Upper lobe of left lung (tissue), 6 donors: ENCODE data around the gene CCDC51. TPM values are rescaled to one million over a fixed set of nuclear protein-coding genes. Genes with fewer than 3 reads are reported as not detected.

Experiments
- ATAC-seq, 2 donors: fragments of 200-7000 bp; cut with Tn5 transposase; one replicate each; pipeline ENCODE4 v1.9.1; 2022; ENCODE audit warnings: mild to moderate bottlenecking in 2 of 2, moderate library complexity in 2 of 2; ENCODE audit not compliant: low FRiP score in 2 of 2
- DNase-seq, 2 donors: peaks; one replicate each; pipeline ENCODE4 v3.0.0-alpha.2; 2019 to 2020
- H3K27ac ChIP-seq, 4 donors: fragments of 200-600 bp; sonication (generic); one replicate each; pipeline ENCODE4 v1.5.1; 2016 to 2019
- H3K27me3 ChIP-seq, 4 donors: fragments of 200-600 bp; sonication (generic); one replicate each; pipeline ENCODE4 v1.5.1; 2017 to 2019
- H3K36me3 ChIP-seq, 4 donors: fragments of 200-600 bp; sonication (generic); one replicate each; pipeline ENCODE4 v1.5.1; 2016 to 2019
- H3K4me1 ChIP-seq, 4 donors: fragments of 200-600 bp; sonication (generic); one replicate each; pipeline ENCODE4 v1.5.1; 2018 to 2019
- H3K4me3 ChIP-seq, 4 donors: fragments of 200-600 bp; sonication (generic); one replicate each; pipeline ENCODE4 v1.5.1; 2017 to 2019; ENCODE audit warnings: mild to moderate bottlenecking in 2 of 4, moderate library complexity in 1 of 4
- H3K9me3 ChIP-seq, 4 donors: fragments of 200-600 bp; sonication (generic); one replicate each; pipeline ENCODE4 v1.5.1; 2018 to 2019
- CTCF ChIP-seq, 6 experiments: fragments of 450-650 bp in 4 of 6; fragments of 200-600 bp in 2 of 6; sonication (generic) in 2 of 6; IDR thresholded peaks; one replicate each; pipeline ENCODE4 v1.5.1; 2016 to 2019; ENCODE audit warnings: antibody characterized with exemption in 6 of 6
- EP300 ChIP-seq, 4 donors: sonication (generic); formaldehyde crosslinking; IDR thresholded peaks; one replicate each; pipeline ENCODE4 v1.5.1; 2017; ENCODE audit warnings: antibody characterized with exemption in 4 of 4, control low read depth in 2 of 4
- POLR2A ChIP-seq, 4 donors: fragments of 450-650 bp; IDR thresholded peaks; one replicate each; pipeline ENCODE4 v1.5.1; 2016 to 2017; ENCODE audit warnings: antibody characterized with exemption in 4 of 4, mild to moderate bottlenecking in 2 of 4
- POLR2AphosphoS5 ChIP-seq, 2 donors: sonication (generic); formaldehyde crosslinking; IDR thresholded peaks; one replicate each; pipeline ENCODE4 v1.5.1; 2017; ENCODE audit warnings: antibody characterized with exemption in 2 of 2
- WGBS, 2 donors: methylation state at CpG; one replicate each; pipeline ENCODE4 v1.1.5; 2017 to 2018; 5-methylcytosine and 5-hydroxymethylcytosine counted together
- total RNA-seq, 6 donors: library from RNA; depleted of rRNA in 4 of 6; stranded (reverse); fragments of >200 nt in 4 of 6; gene quantifications; one replicate each; pipeline versions ENCODE4 v1.1.0 to v1.2.1, GENCODE V29; 2016 to 2021
- donor health status: DM: no; HTN: no; CAD: no; lungs with moderate emphysema.
- donor health status: DM: no; HTN: yes; CAD: no; lungs with severe emphysema.

CCDC51 gene
- total RNA-seq, 6 donors from 2014 or later = 6.3 to 18.2 (median 13.2) TPM

GRCh38 chr3:48398701-48399386, 41.1 kb downstream of the CCDC51 start:
- no peaks in the 10 kb centered on the region for H3K9me3 ChIP-seq
- 37 to 52% methylated on average over 6 to 10 of the region's 11 CpGs for WGBS, 2 donors
- DNase-seq (peak in 1 of 2 donors; percentile 70), ATAC-seq (no peak)
- no peaks in the 10 kb centered on the region for H3K27me3 ChIP-seq
- H3K4me1 ChIP-seq = no peaks in the 10 kb centered on the region
- no peak overlapping the region for H3K4me3 ChIP-seq
- H3K36me3 ChIP-seq = peaks cover 0 to 3% (median 1%) of the 10 kb centered on the region in 4 donors
- no peak for TF ChIP-seq EP300 (IDR thresholded peaks at IDR 0.05)
- TF ChIP-seq CTCF (IDR thresholded peaks at IDR 0.05) = no peak
- no peak for TF ChIP-seq POLR2A (IDR thresholded peaks at IDR 0.05)
- TF ChIP-seq POLR2AphosphoS5 (IDR thresholded peaks at IDR 0.05) = no peak
- no peak overlapping the region for H3K27ac ChIP-seq

GRCh38 chr3:48397767-48398681, 41.9 kb downstream of the CCDC51 start:
- no peaks in the 10 kb centered on the region for H3K27me3 ChIP-seq
- no peak for DNase-seq
- no peak overlapping the region for H3K4me3 ChIP-seq
- no peaks in the 10 kb centered on the region for H3K9me3 ChIP-seq
- 69 to 83% methylated on average over 7 to 8 of the region's 9 CpGs for WGBS, 2 donors
- TF ChIP-seq CTCF (IDR thresholded peaks at IDR 0.05) (no peak), POLR2AphosphoS5 (IDR thresholded peaks at IDR 0.05) (no peak), POLR2A (IDR thresholded peaks at IDR 0.05) (no peak), EP300 (IDR thresholded peaks at IDR 0.05) (no peak)
- no peaks in the 10 kb centered on the region for H3K36me3 ChIP-seq
- ATAC-seq = peak in 1 of 2 donors; percentile 38
- no peak overlapping the region for H3K27ac ChIP-seq
- H3K4me1 ChIP-seq = no peaks in the 10 kb centered on the region

GRCh38 chr3:48395714-48396113, 44.2 kb downstream of the CCDC51 start:
- TF ChIP-seq EP300 (IDR thresholded peaks at IDR 0.05) = no peak
- no peak for TF ChIP-seq POLR2A (IDR thresholded peaks at IDR 0.05)
- TF ChIP-seq POLR2AphosphoS5 (IDR thresholded peaks at IDR 0.05) = no peak
- no peak for TF ChIP-seq CTCF (IDR thresholded peaks at IDR 0.05)
- ATAC-seq (no peak), DNase-seq (no peak)
- H3K27me3 ChIP-seq = no peaks in the 10 kb centered on the region
- no peaks in the 10 kb centered on the region for H3K9me3 ChIP-seq
- 73 to 82% methylated on average over 3 of the region's 3 CpGs for WGBS, 2 donors
- H3K27ac ChIP-seq = no peak overlapping the region
- H3K36me3 ChIP-seq = no peaks in the 10 kb centered on the region
- H3K4me3 ChIP-seq = no peak overlapping the region
- H3K4me1 ChIP-seq = no peaks in the 10 kb centered on the region

GRCh38 chr3:48394391-48394790, 45.5 kb downstream of the CCDC51 start:
- H3K4me3 ChIP-seq = no peak overlapping the region
- H3K4me1 ChIP-seq = no peaks in the 10 kb centered on the region
- H3K36me3 ChIP-seq = no peaks in the 10 kb centered on the region
- ATAC-seq = no peak
- TF ChIP-seq CTCF (IDR thresholded peaks at IDR 0.05) = no peak
- TF ChIP-seq POLR2A (IDR thresholded peaks at IDR 0.05) = no peak
- no peak for TF ChIP-seq POLR2AphosphoS5 (IDR thresholded peaks at IDR 0.05)
- TF ChIP-seq EP300 (IDR thresholded peaks at IDR 0.05) = no peak
- H3K27ac ChIP-seq = no peak overlapping the region
- H3K9me3 ChIP-seq = no peaks in the 10 kb centered on the region
- 82 to 86% methylated on average over 2 of the region's 2 CpGs for WGBS, 2 donors
- H3K27me3 ChIP-seq = no peaks in the 10 kb centered on the region
- no peak for DNase-seq
